Measurements from ENCODE around the gene CDKAL1. TPM values are rescaled to one million over a fixed set of nuclear protein-coding genes. Genes with fewer than 3 reads are reported as not detected.

The CDKAL1 gene
- total and polyA plus RNA-seq, 10 of the 15 experiments (the other 5 are each of a cell fraction or from before 2014, with no cell fraction given), result 10.7 to 26.9 (median 17.3) TPM

DNA sequence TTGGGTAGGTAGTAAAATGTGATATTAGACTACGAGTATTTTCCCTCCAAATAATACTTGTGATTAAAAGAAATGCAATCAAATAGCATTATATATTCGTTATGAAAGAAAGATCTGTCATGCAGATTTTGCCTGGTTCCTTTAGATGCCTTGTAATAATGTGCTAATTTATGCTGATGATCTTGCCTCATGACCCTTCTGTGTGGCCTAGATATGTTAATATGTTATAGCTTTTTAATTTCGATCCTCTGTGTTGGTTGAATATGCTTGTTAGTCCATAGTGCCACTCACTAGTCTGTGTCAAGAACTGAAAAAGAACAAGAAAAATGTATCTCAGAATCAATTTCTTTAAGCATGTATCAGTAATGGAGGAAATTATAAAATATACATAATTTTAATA, 31.9 kb downstream of the CDKAL1 start (continued):
- TF ChIP-seq ZBTB40 (IDR thresholded peaks at IDR 0.05; ENCODE audit: borderline replicate concordance) (no peak), REST (IDR thresholded peaks at IDR 0.05; ENCODE audit: low read depth, low read length) (no peak), RBBP5 (conservative IDR thresholded peaks at IDR 0.05) (no peak), MYB (IDR thresholded peaks at IDR 0.05; ENCODE audit: borderline replicate concordance, low read depth, low read length) (no peak), EZH2 (IDR thresholded peaks at IDR 0.05; ENCODE audit: borderline replicate concordance, control insufficient read depth, low read depth, low read length) (no peak)
